Kidney (tissue), 14 donors: ENCODE data around the gene MSTO1. TPM values are rescaled to one million over a fixed set of nuclear protein-coding genes. Genes with fewer than 3 reads are reported as not detected.
"Not testable (repeated sequence)": the region's sequence is repeated elsewhere in the genome, so short reads cannot be mapped to it uniquely, and the experiment has no call there.

Experiments used
- DNase-seq, 5 donors: peaks; one replicate each; pipeline ENCODE4 v3.0.0-alpha.2; 2013 to 2020
- FAIRE-seq: peaks from 2 replicates; lab custom pipeline; 2012; peaks lifted over from hg19 to GRCh38; lab: Jason Lieb, UNC
- H3K27ac ChIP-seq, 2 donors: one replicate each; pipeline ENCODE4 v1.7.0; 2013; ENCODE audit warnings: low read depth in 2 of 2, low read length in 2 of 2, inconsistent platforms in 1 of 2
- H3K27me3 ChIP-seq: one replicate; pipeline ENCODE4 v1.7.1; 2013; ENCODE audit warnings: low read length, inconsistent platforms; ENCODE audit not compliant: control insufficient read depth, insufficient read depth
- H3K36me3 ChIP-seq, 3 donors: one replicate each; pipeline versions ENCODE4 v1.7.0 to v1.7.1; 2013; ENCODE audit warnings: low read length in 3 of 3, control low read depth in 1 of 3, inconsistent platforms in 1 of 3; ENCODE audit not compliant: insufficient read depth in 3 of 3, control insufficient read depth in 2 of 3
- H3K4me1 ChIP-seq, 3 donors: one replicate each; pipeline versions ENCODE4 v1.7.0 to v1.7.1; 2013; ENCODE audit warnings: low read length in 3 of 3, inconsistent platforms in 1 of 3, low read depth in 1 of 3; ENCODE audit not compliant: control insufficient read depth in 2 of 3, insufficient read depth in 2 of 3
- H3K4me3 ChIP-seq, 3 donors: one replicate each; pipeline versions ENCODE4 v1.7.0 to v1.8.1; 2013; ENCODE audit warnings: low read length in 3 of 3, control low read depth in 1 of 3, inconsistent platforms in 1 of 3
- H3K9ac ChIP-seq, 3 donors: one replicate each; pipeline versions ENCODE4 v1.7.0 to v1.7.1; 2013; ENCODE audit warnings: low read length in 3 of 3, control low read depth in 1 of 3, inconsistent platforms in 1 of 3
- H3K9me3 ChIP-seq, 3 donors: one replicate each; pipeline versions ENCODE4 v1.7.0 to v1.7.1; 2013; ENCODE audit warnings: low read length in 3 of 3, control low read depth in 1 of 3, inconsistent platforms in 1 of 3; ENCODE audit not compliant: control insufficient read depth in 2 of 3, insufficient read depth in 1 of 3
- CTCF ChIP-seq: IDR thresholded peaks from 3 replicates; pipeline ENCODE4 v1.5.1; 2012; ENCODE audit warnings: mild to moderate bottlenecking, moderate library complexity, borderline replicate concordance; ENCODE audit not compliant: insufficient read depth; ENCODE audit errors: extremely low read depth
- intact Hi-C: fragments of 100-400 bp; cut with DNase I; formaldehyde crosslinking; loops from one replicate; pipeline ENCODE4 v1.11.1; 2022
- polyA plus RNA-seq: library from polyadenylated mRNA; stranded (reverse); fragments of 350-450 nt; fragmentation: Illumina TruSeq; extraction: RNeasy Lipid Tissue Mini Kit (QIAGEN cat#74804); gene quantifications from one replicate; pipeline ENCODE4 v1.2.3, GENCODE V29; 2014; ENCODE audit warnings: low read depth, low replicate concordance; ENCODE audit not compliant: insufficient read depth
- total RNA-seq: library from RNA; stranded (reverse); fragmentation: NEBNext Ultra II Directional; extraction: Animal tissue kit (Norgen Biotek cat#: 25700); gene quantifications from one replicate; pipeline ENCODE4 v1.2.1, GENCODE V29; 2021
- donor health status: control.
- donor health status: control.
- donor health status: control.
- donor health status: control.
- donor health status: control.
- donor health status: DM: yes; HTN: yes; CAD: no.
- donor health status: Normal renal cell carcinoma (clear cell type).

Gene MSTO1
- total and polyA plus RNA-seq, 2 donors from 2014 or later, result 25.3 to 54.0 TPM

- no peak for FAIRE-seq
- intact Hi-C loops, result no loop called here
- Histone ChIP-seq H3K9me3 (no peaks in the 10 kb centered on the region), H3K36me3 (no peaks in the 10 kb centered on the region), H3K4me1 (peaks cover 0 to 8% (median 0%) of the 10 kb centered on the region in 3 donors), H3K9ac (no peak overlapping the region), H3K4me3 (no peak overlapping the region), H3K27me3 (no peaks in the 10 kb centered on the region), H3K27ac (no peak overlapping the region)
- no peak for TF ChIP-seq CTCF
- DNase-seq, result no peak
Observed at GRCh38 chr1:155622191-155622590, 12.2 kb downstream of the MSTO1 start.

DNA sequence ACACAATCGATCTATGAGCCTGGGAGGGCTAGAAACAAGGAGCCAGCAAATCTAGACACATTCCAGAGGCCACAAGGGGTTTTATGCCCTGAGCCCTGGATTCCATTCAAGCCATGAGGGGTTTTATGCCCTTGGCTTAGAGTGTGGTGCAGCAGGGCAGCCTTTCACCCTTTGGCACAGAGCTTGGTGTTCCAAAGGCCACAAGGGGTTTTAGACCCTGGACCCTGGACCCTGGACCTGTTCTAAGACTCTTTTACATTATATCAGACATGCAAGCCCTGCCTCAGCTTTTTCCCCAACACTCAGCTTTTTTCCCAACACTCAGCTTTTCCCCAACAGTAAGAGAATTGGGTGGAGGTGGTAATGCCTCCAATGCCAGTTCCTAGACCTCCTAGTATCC is 13.3 kb downstream of the MSTO1 start:
- H3K4me1 ChIP-seq, result peaks cover 0 to 8% (median 0%) of the 10 kb centered on the region in 3 donors
- no peaks in the 10 kb centered on the region for H3K27me3 ChIP-seq
- DNase-seq (no peak), FAIRE-seq (no peak)
- TF ChIP-seq CTCF, result no peak
- intact Hi-C loops, result no loop called here
- no peaks in the 10 kb centered on the region for H3K36me3 ChIP-seq
- H3K9ac ChIP-seq, result no peak overlapping the region
- no peaks in the 10 kb centered on the region for H3K9me3 ChIP-seq
- no peak overlapping the region for H3K4me3 ChIP-seq
- H3K27ac ChIP-seq, result peak overlapping the region in 1 of 2 donors; percentile 34

DNA sequence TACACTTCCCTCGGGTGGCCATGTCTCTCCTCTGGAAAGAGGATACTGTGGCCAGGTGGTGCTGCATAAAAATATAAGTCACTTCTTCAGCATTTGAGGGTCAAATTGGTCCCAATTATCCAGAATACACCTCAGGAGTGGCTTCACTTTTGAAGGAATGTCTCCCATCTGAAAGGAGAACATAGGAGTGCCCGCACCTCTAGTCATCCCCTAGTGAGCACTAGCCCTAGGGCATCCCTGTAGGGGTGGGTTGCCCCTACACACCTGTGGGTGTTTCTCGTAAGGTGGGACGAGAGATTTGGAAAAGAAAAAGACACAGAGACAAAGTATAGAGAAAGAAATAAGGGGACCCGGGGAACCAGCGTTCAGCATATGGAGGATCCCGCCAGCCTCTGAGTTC is 16.4 kb downstream of the MSTO1 start:
- H3K9me3 ChIP-seq, H3K27ac ChIP-seq, H3K36me3 ChIP-seq, H3K9ac ChIP-seq, H3K27me3 ChIP-seq, intact Hi-C loops, H3K4me3 ChIP-seq, DNase-seq, FAIRE-seq, H3K4me1 ChIP-seq: not testable (repeated sequence)

- Histone ChIP-seq H3K4me3 (peak overlapping the region in 1 of 3 donors; percentile 60), H3K9ac (no peak overlapping the region), H3K27ac (no peak overlapping the region), H3K27me3 (no peaks in the 10 kb centered on the region), H3K4me1 (peaks cover 0 to 4% (median 0%) of the 10 kb centered on the region in 3 donors), H3K9me3 (peaks cover 0 to 2% (median 0%) of the 10 kb centered on the region in 3 donors), H3K36me3 (no peaks in the 10 kb centered on the region)
- no peak for TF ChIP-seq CTCF
- FAIRE-seq (no peak), DNase-seq (no peak)
- intact Hi-C loops, result no loop called here
Observed at GRCh38 chr1:155636397-155637153, 26.6 kb downstream of the MSTO1 start.
